NCI-H69 (cell line): Measurements from ENCODE around the gene CMPK2.
"Not testable (repeated sequence)": the region's sequence is repeated elsewhere in the genome, so short reads cannot be mapped to it uniquely, and the experiment has no call there.

Source experiments
- DNase-seq: peaks from one replicate; lab custom pipeline; 2025; lab: John Stamatoyannopoulos, UW

Gene CMPK2

DNA sequence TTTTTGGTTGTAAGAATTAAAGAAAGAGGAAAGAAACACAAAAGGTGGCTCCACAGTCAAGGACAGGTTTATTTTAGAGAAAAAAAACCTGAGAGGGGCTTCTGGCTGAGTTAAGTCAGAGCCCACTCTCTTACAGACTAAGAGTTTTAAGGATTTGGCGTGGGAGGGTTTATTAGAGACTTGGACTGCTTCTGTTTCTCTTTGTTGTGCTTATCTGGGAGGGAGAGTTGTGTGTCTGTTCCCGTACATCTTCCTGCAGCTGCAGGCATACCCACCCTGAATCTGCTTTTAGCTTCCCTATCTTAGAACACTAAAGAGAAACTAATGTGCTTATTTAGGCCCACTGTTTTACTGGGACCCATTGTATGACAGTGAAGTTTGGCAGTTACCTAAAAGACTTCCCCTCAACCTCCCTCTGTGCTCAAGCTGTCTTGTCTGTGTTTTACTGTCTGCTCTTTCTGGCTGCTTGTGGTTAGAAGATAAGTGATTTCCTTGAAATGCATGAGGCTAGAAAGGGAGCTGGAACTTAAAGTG lies 14.6 kb upstream of the CMPK2 start:
- DNase-seq, result peak; percentile 7

DNA sequence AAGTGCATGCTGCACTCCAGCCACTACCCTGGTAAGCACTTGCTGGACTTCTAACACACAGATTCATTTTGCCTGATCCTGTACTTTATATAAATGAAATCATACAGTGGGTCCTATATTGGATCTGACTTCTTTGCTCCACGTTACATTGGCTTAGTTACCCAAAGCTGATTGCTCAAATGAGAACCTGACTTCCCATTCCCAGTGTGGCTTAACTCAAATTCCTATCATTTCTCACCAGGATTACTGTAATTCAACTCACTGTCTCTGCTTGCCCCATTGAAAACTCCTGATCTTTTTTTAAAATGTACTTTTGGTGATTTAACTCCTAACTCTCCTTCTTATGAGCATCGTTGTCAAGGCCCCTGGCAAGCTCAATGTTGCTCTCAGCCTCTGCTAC lies 13.3 kb upstream of the CMPK2 start:
- no peak for DNase-seq

GRCh38 chr2:6878549-6878948 lies 12.8 kb upstream of the CMPK2 start:
- no peak for DNase-seq

DNA sequence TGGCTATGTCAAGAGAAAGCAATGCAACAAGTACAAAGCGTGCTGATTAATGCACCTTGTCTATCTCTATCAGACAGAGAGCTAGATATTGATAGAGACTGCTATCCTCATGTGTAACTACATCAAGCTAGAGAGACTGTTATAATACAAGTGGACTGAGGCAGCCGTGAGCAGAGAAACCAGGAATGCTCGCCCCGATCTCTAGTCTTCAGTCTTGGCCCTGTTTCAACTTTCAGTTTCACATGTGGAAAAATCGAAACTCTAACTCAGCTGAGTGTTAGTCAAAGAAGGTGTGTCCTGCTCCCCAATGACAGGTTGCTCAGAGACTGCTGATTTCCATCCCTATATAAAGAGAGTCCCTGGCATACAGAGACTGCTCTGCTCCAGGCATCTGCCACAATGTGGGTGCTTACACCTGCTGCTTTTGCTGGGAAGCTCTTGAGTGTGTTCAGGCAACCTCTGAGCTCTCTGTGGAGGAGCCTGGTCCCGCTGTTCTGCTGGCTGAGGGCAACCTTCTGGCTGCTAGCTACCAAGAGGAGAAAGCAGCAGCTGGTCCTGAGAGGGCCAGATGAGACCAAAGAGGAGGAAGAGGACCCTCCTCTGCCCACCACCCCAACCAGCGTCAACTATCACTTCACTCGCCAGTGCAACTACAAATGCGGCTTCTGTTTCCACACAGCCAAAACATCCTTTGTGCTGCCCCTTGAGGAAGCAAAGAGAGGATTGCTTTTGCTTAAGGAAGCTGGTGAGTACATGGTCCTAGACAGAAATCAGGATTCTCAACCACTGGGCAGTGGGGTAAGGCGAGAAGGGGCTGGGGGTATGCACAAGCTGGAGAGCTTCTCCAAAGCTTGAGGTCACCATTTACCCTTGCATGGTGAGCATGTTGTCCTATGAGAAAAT lies 11.9 kb upstream of the CMPK2 start, which contains the start of gene RSAD2:
TSS of gene RSAD2 (plus strand) at position 376 of the 903 bp plus-strand sequence. CDS start at position 400, 24 bp downstream.
- peak; percentile 14 for DNase-seq

DNA sequence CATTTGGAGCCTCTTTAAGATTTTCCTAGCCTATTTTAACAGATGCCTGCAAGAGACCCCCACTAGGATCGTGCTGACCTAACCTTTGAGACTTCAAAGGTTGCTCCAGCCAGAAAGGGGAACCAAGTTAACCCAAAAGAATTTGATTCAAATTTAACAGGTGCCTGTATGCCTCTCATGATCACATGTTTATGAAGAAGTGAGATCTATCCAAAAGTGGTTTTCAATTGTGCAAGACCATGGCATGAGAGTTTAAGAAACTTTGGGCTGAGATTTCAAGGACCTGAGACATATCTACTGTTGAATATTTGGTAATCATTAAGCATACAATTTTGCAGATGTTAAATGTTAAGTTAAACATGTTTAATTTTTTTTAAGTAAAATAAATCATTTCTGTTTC lies 10.6 kb upstream of the CMPK2 start:
- DNase-seq, result no peak

DNA sequence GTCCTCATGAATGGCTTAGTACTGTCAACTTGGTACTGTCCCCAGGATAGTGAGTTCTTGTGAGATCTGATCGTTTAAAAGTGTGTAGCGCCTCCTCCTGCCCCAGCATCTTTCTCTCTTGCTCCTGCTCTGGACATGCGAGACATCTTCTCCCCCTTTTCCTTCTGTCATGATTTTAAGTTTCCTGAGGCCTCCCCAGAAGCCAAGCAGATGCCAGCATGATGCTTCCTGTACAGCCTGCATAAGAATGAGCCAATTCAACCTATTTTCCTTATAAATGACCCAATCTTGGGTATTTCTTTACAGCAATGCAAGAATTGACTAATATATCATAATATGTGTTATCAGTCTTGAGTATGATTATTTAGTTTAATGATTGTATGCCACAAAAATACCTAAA lies 8.3 kb upstream of the CMPK2 start:
- no peak for DNase-seq

DNA sequence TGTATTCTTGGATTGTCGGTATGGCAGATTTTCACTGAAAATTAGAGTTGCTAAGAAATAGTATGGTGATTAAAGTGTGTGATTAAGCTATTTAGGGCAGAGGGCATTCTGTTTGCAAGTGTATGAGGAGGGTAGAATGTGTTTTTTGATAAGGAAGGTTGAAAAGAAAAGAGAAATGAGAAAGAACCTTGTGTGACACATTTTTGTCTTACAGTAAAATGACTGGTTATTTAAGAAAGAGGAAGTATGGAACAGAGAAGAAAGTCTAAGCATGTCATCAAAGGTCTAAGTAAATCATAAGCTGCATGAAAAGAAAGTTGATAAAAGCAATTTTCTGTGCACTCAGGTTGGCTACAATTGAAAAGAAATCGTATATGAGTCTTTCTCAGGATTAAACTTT lies 6.7 kb upstream of the CMPK2 start:
- DNase-seq, result no peak

- DNase-seq, result no peak
These were observed 1.3 kb upstream of the CMPK2 start for GRCh38 chr2:6866982-6867381.

DNA sequence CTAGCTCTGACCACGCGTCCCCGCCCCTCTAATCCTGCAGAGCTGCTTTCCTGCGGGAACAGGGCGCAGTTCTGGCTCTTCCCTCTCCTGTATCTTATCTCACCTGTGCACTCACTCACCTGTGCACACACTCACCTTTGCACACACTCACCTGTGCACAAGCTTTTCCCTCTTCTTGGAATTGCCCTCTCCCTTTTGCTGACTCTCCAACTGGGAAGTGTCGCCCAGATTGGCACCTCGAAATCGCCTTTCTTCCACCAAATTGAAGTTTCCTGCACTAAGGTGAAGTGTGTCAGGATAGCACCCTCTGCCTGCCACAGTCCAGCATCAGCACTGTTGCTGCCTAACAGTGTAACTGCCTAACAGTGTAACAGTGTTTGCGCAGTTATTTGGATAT lies 566 bp upstream of the CMPK2 start:
- DNase-seq, result peak; percentile 56

DNA sequence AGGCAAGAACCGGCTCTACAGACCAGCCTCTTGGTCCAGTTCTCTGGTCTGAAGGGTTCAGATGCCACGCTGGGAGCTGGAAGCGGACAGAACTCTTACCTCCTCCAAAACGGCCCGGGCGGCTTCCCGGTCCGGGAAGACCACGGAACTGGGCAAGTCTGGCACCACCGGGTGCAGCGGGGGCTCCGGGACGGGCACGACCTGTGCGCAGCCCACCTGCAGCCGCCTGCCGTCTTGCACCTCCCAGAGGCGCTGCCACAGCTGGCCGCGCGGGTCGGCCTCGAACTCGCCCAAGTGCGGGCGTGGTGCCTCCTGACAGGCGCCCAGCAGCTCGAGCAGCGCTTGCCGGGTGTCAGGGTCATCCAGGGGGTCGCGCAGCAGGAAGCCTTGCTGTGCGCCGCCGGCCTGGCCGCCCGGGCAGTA lies 773 bp downstream of the CMPK2 start:
- no peak for DNase-seq

- no peak for DNase-seq
These were observed 1.4 kb downstream of the CMPK2 start for GRCh38 chr2:6864231-6864754.

DNA sequence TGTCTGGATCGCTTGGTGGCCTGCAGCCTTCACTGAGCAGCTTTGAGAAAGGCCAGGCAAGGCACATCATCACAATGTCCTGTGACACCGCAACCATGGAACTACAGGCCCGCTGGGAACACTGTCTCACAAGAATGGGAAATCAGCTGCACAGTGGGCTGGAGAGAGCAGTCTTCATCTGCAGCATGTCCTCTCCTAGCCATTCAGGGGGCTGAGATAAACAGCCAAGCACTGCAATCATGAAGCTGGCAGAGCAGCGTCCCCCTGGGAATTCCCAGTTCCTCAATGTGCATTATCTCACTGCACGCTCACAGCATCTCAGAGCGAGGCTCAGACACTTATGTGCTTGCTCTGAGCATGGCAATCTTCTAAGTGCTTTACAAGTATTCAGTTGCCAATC lies 1.9 kb downstream of the CMPK2 start:
- DNase-seq, result peak; percentile 0

- no peak for DNase-seq
These were observed 5.4 kb downstream of the CMPK2 start for GRCh38 chr2:6860296-6860695.

- DNase-seq, result not testable (repeated sequence)
These were observed 7.2 kb downstream of the CMPK2 start for GRCh38 chr2:6858466-6859027.

- no peak for DNase-seq
These were observed 9.2 kb downstream of the CMPK2 start for GRCh38 chr2:6856548-6856920.

- DNase-seq, result no peak
These were observed 9.7 kb downstream of the CMPK2 start for GRCh38 chr2:6855860-6856547.

DNA sequence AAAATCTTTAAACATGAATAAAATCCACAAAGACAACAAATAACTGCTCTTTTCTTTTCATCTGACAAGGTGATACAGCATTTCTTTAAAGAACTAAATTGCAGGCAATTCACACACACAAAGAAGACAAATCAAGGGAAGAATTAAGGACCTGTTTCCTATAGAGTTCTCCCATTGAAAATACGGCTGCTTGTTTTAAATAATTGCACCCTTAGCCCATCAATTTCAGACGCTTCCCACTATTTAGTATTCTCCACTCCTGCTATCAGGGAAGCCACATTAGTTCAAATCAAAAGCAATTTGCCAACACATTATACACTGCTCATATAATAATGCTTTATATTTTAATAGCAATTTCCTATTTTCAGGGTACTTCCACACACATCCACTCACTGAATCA lies 11.3 kb downstream of the CMPK2 start:
- no peak for DNase-seq

DNA sequence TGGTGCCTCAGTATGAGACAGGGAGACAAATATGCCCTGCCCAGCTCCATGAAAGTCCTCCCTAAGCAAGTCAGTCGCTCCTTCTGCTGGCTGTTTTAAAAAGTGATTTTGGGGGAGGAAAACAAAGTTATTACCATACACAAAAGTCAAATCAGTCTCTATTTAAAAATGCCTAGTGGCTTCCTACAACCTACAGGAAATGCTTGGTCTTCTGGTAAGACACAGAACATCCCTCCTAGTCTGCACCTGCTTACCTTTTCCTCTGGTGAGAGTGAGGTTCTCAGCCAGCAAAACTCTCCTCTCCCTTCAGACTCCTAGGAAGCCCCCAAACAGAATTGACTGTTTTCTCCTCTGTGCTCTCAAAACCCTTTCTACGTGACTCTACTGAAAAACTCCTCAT lies 13.5 kb downstream of the CMPK2 start:
- DNase-seq, result no peak

GRCh38 chr2:6846967-6847681 lies 18.6 kb downstream of the CMPK2 start:
- no peak for DNase-seq

GRCh38 chr2:6846540-6846939 lies 19.2 kb downstream of the CMPK2 start:
- DNase-seq, result no peak

- DNase-seq, result no peak
These were observed 19.8 kb downstream of the CMPK2 start for GRCh38 chr2:6845903-6846302.

DNA sequence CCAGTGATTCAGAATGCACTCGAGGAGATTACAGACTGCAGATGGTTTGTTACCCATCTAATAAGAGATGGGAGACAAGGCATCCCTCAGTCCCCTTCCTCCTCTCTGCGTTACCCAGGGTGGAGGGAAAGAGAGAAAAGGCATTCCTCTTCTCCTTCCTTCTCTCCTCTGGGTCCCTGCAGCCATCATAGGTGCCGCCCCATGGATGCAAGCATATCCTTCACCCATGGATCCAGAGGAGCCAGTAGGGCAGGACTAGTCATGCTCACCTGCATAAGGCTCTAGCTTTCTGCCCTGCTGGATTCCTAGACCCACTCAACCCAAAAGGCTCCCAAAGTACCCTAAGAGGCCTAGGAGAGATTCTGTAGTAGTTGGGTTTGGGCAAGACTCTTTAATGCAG lies 20.4 kb downstream of the CMPK2 start:
- DNase-seq, result peak; percentile 24
